Prostate gland (tissue), 2 donors: ENCODE results near the gene ATP6V1G2.

Experiments used
- CTCF ChIP-seq, 4 experiments: fragments of 200-600 bp in 2 of 4; fragments of 450-650 bp in 2 of 4; sonication (generic) in 2 of 4; IDR thresholded peaks; 1 replicate in 3 of 4; 2 replicates in 1 of 4; pipeline ENCODE4 v1.5.1; 2016 to 2019; ENCODE audit warnings: antibody characterized with exemption in 4 of 4, mild to moderate bottlenecking in 2 of 4, moderate library complexity in 2 of 4
- POLR2A ChIP-seq: fragments of 450-650 bp; IDR thresholded peaks from one replicate; pipeline ENCODE4 v1.6.1; 2016; ENCODE audit warnings: antibody characterized with exemption, mild to moderate bottlenecking
- POLR2AphosphoS5 ChIP-seq: sonication (generic); formaldehyde crosslinking; IDR thresholded peaks from one replicate; pipeline ENCODE4 v1.6.1; 2017; ENCODE audit warnings: antibody characterized with exemption

GRCh38 chr6:31541059-31541657 is 5.2 kb downstream of the ATP6V1G2 start:
- no peak for TF ChIP-seq CTCF (IDR thresholded peaks at IDR 0.05)
- no peak for TF ChIP-seq POLR2A
- TF ChIP-seq POLR2AphosphoS5, result no peak
